Vagina (tissue), 2 donors: ENCODE measurements around the gene PTPRG. TPM values are rescaled to one million over a fixed set of nuclear protein-coding genes. Genes with fewer than 3 reads are reported as not detected.

ENCODE experiments used
- DNase-seq, 2 donors: peaks; one replicate each; pipeline ENCODE4 v3.0.0-alpha.2; 2017; ENCODE audit errors: extremely low spot score in 2 of 2
- H3K27ac ChIP-seq: fragments of 200-600 bp; sonication (generic); one replicate; pipeline ENCODE4 v1.5.1; 2019
- H3K27me3 ChIP-seq: fragments of 200-600 bp; sonication (generic); one replicate; pipeline ENCODE4 v1.5.1; 2019
- H3K36me3 ChIP-seq, 2 donors: fragments of 200-600 bp; sonication (generic); one replicate each; pipeline ENCODE4 v1.5.1; 2017 to 2019
- H3K4me1 ChIP-seq: fragments of 200-600 bp; sonication (generic); one replicate; pipeline ENCODE4 v1.5.1; 2019
- H3K4me3 ChIP-seq, 2 donors: fragments of 200-600 bp; sonication (generic); 1 replicate in 1 of 2; 2 replicates in 1 of 2; pipeline ENCODE4 v1.5.1; 2016 to 2019
- H3K9me3 ChIP-seq: fragments of 200-600 bp; sonication (generic); one replicate; pipeline ENCODE4 v1.5.1; 2019
- POLR2A ChIP-seq, 2 donors: fragments of 450-650 bp; IDR thresholded peaks; one replicate each; pipeline ENCODE4 v1.6.1; 2017; ENCODE audit warnings: antibody characterized with exemption in 2 of 2, mild to moderate bottlenecking in 2 of 2, moderate library complexity in 2 of 2
- POLR2AphosphoS5 ChIP-seq, 2 donors: sonication (generic); formaldehyde crosslinking; IDR thresholded peaks; one replicate each; pipeline ENCODE4 v1.9.0; 2017; ENCODE audit warnings: antibody characterized with exemption in 2 of 2, mild to moderate bottlenecking in 2 of 2, low read depth in 1 of 2; ENCODE audit not compliant: insufficient read depth in 1 of 2
- intact Hi-C: fragments of 100-400 bp; cut with DNase I; formaldehyde crosslinking; loops from one replicate; pipeline ENCODE4 v1.15.1; 2023
- total RNA-seq: library from RNA; depleted of rRNA; stranded (reverse); fragments of >200 nt; gene quantifications from one replicate; pipeline ENCODE4 v1.2.3, GENCODE V29; 2016
- TF ChIP-seq, protein P1 (sequence below), 3 experiments: fragments of 450-650 bp in 2 of 3; fragments of 200-600 bp in 1 of 3; sonication (generic) in 1 of 3; IDR thresholded peaks; one replicate each; pipeline ENCODE4 v1.5.1; 2017 to 2019; ENCODE audit warnings: antibody characterized with exemption in 3 of 3, mild to moderate bottlenecking in 2 of 3, moderate library complexity in 2 of 3

Gene PTPRG
- total RNA-seq, 1 donor from 2014 or later: 47.6 TPM

DNA sequence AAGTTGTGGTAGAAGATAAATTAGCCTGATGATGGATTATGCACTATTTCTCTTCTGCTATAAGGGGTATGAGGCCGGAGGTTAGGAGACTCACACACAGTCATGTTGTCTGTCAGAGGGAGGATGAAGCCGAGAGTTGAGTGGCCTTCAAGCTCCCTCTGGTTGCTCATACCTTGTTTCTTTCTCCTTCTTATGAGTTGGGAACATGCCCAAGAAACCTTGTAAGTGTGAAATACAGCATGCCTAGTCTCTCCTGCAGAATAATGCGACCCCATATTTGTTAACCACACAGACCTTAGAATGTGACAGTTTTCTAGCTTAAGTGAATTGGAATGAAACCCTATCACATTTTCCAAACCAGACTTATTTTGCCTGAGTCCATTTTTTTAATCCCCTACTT is 366.7 kb downstream of the PTPRG start:
- Histone ChIP-seq H3K4me1 (peaks cover 60% of the 10 kb centered on the region), H3K27me3 (no peaks in the 10 kb centered on the region), H3K27ac (peak overlapping the region; percentile 64), H3K36me3 (no peaks in the 10 kb centered on the region), H3K4me3 (no peak overlapping the region), H3K9me3 (no peaks in the 10 kb centered on the region)
- TF ChIP-seq POLR2A (IDR thresholded peaks at IDR 0.05) (no peak), POLR2AphosphoS5 (IDR thresholded peaks at IDR 0.05; ENCODE audit: insufficient read depth in 1 of 2, low read depth in 1 of 2) (no peak)
- TF ChIP-seq, protein P1, sequence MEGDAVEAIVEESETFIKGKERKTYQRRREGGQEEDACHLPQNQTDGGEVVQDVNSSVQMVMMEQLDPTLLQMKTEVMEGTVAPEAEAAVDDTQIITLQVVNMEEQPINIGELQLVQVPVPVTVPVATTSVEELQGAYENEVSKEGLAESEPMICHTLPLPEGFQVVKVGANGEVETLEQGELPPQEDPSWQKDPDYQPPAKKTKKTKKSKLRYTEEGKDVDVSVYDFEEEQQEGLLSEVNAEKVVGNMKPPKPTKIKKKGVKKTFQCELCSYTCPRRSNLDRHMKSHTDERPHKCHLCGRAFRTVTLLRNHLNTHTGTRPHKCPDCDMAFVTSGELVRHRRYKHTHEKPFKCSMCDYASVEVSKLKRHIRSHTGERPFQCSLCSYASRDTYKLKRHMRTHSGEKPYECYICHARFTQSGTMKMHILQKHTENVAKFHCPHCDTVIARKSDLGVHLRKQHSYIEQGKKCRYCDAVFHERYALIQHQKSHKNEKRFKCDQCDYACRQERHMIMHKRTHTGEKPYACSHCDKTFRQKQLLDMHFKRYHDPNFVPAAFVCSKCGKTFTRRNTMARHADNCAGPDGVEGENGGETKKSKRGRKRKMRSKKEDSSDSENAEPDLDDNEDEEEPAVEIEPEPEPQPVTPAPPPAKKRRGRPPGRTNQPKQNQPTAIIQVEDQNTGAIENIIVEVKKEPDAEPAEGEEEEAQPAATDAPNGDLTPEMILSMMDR (IDR thresholded peaks at IDR 0.05): no peak
- intact Hi-C loops: no loop called here
- DNase-seq: no peak

DNA sequence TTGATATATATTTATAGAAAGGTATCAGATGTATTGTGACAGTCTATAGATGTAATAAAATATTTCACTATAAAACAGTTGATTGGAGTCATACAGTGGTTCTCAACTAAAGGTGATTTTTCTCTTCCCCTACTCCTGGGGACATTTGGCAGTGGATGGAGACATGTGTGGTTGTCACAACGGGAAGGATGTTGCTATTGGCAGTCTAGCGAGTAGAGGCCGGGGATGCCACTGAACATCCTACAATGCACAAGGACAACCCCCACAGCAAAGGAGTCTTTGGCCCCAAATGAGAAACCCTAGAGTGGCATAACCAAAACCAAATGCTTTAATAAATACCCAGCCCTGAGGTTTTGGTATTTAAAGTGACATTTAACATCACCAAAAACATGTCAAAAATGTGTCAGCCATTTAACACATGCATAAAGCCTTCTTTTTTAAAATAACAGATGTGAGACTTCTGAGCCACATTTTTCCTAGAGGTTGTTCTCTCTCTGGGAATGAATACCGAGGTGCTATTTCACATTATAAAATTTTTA is 367.5 kb downstream of the PTPRG start:
- H3K9me3 ChIP-seq: no peaks in the 10 kb centered on the region
- intact Hi-C loops: no loop called here
- H3K27ac ChIP-seq: peak overlapping the region; percentile 64
- no peak for DNase-seq
- H3K36me3 ChIP-seq: no peaks in the 10 kb centered on the region
- no peak overlapping the region for H3K4me3 ChIP-seq
- no peaks in the 10 kb centered on the region for H3K27me3 ChIP-seq
- no peak for TF ChIP-seq POLR2A (IDR thresholded peaks at IDR 0.05)
- TF ChIP-seq, protein P1 (IDR thresholded peaks at IDR 0.05): no peak
- no peak for TF ChIP-seq POLR2AphosphoS5 (IDR thresholded peaks at IDR 0.05; ENCODE audit: insufficient read depth in 1 of 2, low read depth in 1 of 2)
- H3K4me1 ChIP-seq: peaks cover 60% of the 10 kb centered on the region

DNA sequence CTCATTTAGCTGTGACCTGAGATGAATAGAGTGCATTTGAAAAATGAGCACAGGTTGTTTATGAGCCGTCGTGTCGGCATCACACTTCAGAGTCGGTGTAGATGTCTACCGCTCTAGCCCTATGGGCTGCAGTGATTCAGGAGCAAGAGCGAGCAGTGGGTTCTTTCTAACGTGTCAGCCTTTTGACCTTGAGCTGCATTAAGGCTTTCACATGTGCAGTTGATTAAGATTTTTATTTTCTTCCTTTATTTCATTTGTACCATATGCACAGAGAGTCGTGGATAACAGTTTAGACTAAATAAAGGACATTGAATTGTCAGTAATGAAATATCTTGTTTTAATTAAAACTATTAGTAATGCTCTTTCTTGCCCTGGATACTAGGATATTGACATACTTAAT is 368.2 kb downstream of the PTPRG start:
- H3K9me3 ChIP-seq: no peaks in the 10 kb centered on the region
- DNase-seq: no peak
- TF ChIP-seq POLR2AphosphoS5 (IDR thresholded peaks at IDR 0.05; ENCODE audit: insufficient read depth in 1 of 2, low read depth in 1 of 2) (no peak), POLR2A (IDR thresholded peaks at IDR 0.05) (no peak)
- TF ChIP-seq, protein P1 (IDR thresholded peaks at IDR 0.05): no peak
- intact Hi-C loops: loop anchor here (10.0 kb wide), 1 partner anchor 365 kb away; the partner anchor contains the start of gene PTPRG
- H3K36me3 ChIP-seq: no peaks in the 10 kb centered on the region
- no peak overlapping the region for H3K27ac ChIP-seq
- peaks cover 58% of the 10 kb centered on the region for H3K4me1 ChIP-seq
- H3K4me3 ChIP-seq: no peak overlapping the region
- no peaks in the 10 kb centered on the region for H3K27me3 ChIP-seq

DNA sequence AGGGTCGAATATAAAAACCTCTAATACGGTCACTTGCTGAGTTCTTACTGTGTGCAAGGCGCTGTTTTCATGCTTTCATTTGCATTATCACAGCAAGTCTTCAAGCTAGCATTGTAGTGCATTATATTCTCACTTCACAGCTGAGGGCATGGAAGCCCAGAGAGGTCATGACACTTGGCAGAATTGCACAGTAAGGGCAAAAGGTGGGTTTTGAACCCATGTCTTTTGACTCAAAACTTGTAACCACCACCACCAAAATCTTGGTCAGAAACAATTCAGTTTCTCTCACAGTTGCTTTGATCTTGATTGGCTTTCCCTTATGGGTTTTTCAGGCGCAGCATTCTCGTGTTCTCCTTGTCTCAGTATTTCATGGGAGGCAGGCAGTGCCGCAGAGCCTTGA is 371.1 kb downstream of the PTPRG start:
- Histone ChIP-seq H3K27me3 (no peaks in the 10 kb centered on the region), H3K4me3 (no peak overlapping the region), H3K27ac (no peak overlapping the region), H3K9me3 (no peaks in the 10 kb centered on the region), H3K4me1 (peaks cover 30% of the 10 kb centered on the region), H3K36me3 (no peaks in the 10 kb centered on the region)
- no peak for DNase-seq
- intact Hi-C loops: loop anchor here (10.0 kb wide), 1 partner anchor 368 kb away; the partner anchor contains the start of gene PTPRG
- TF ChIP-seq POLR2A (IDR thresholded peaks at IDR 0.05): no peak
- TF ChIP-seq, protein P1 (IDR thresholded peaks at IDR 0.05): no peak
- no peak for TF ChIP-seq POLR2AphosphoS5 (IDR thresholded peaks at IDR 0.05; ENCODE audit: insufficient read depth in 1 of 2, low read depth in 1 of 2)

DNA sequence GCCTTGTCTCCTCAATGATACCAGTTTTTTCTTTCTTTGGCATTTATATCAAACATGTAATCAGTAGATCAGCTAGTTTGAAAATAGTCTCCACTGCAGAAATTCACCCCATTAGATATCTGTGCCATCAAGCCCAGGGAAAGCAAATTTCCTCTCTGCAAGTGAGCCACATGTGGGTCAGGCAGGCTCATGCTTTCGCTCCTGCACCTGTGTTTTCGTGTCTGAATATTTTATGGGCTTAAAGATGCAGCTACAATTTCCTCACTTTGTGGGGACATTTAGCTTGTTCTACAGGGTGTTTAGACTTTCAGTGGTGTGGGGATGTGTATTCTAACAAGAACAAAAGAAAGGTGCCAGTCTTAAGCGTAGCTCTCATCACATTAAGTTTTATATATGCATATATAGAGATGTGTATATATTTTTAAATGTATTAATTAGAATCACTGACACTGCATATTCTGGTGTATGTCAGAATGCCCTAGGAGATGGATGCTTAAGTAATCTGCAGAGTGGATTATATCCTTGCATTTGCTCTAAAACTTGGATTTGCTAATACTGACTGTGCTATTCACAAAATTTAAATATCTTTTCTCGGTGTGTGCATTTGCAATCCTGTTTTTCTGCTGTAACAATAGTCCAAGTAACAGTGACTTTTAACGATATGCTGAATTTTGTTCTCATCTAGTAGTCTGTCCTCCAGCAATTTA is 372.6 kb downstream of the PTPRG start:
- intact Hi-C loops: loop anchor here (10.0 kb wide), 1 partner anchor 369 kb away; the partner anchor contains the start of gene PTPRG
- H3K36me3 ChIP-seq: no peaks in the 10 kb centered on the region
- H3K4me3 ChIP-seq: no peak overlapping the region
- no peaks in the 10 kb centered on the region for H3K27me3 ChIP-seq
- TF ChIP-seq POLR2A (IDR thresholded peaks at IDR 0.05) (no peak), POLR2AphosphoS5 (IDR thresholded peaks at IDR 0.05; ENCODE audit: insufficient read depth in 1 of 2, low read depth in 1 of 2) (no peak)
- TF ChIP-seq, protein P1 (IDR thresholded peaks at IDR 0.05): no peak
- no peak for DNase-seq
- no peak overlapping the region for H3K27ac ChIP-seq
- H3K4me1 ChIP-seq: peaks cover 20% of the 10 kb centered on the region
- no peaks in the 10 kb centered on the region for H3K9me3 ChIP-seq
